Activated naive CD8-positive, alpha-beta T cell treated with anti-CD3 and anti-CD28 coated beads for 36 hours (primary cell): Measurements from ENCODE around the gene KDM4B. TPM values are rescaled to one million over a fixed set of nuclear protein-coding genes. Genes with fewer than 3 reads are reported as not detected.
"Not testable (repeated sequence)": the region's sequence is repeated elsewhere in the genome, so short reads cannot be mapped to it uniquely, and the experiment has no call there.

Source experiments
- DNase-seq: peaks from one replicate; pipeline ENCODE4 v3.0.0; 2021
- H3K27ac Mint-ChIP-seq: one replicate; pipeline ENCODE4 v1.8.0; 2022; ENCODE audit warnings: mild to moderate bottlenecking, moderate library complexity, mixed read lengths
- H3K27me3 Mint-ChIP-seq: one replicate; pipeline ENCODE4 v1.8.0; 2022; ENCODE audit warnings: mild to moderate bottlenecking, mixed read lengths
- H3K36me3 Mint-ChIP-seq: one replicate; pipeline ENCODE4 v1.8.0; 2021; ENCODE audit warnings: mild to moderate bottlenecking, mixed read lengths
- H3K4me1 Mint-ChIP-seq: one replicate; pipeline ENCODE4 v1.8.0; 2021; ENCODE audit warnings: mixed read lengths
- H3K4me3 Mint-ChIP-seq: one replicate; pipeline ENCODE4 v1.8.0; 2022; ENCODE audit warnings: mild to moderate bottlenecking, moderate library complexity, mixed read lengths
- H3K9me3 Mint-ChIP-seq: one replicate; pipeline ENCODE4 v1.8.0; 2022; ENCODE audit warnings: mixed read lengths
- total RNA-seq, 2 experiments: library from RNA; stranded (reverse); gene quantifications; one replicate each; pipeline ENCODE4 v1.2.3, GENCODE V29; 2021

KDM4B gene
- 10 to 100 TPM; 29.4 to 31.3 TPM for total RNA-seq

DNA sequence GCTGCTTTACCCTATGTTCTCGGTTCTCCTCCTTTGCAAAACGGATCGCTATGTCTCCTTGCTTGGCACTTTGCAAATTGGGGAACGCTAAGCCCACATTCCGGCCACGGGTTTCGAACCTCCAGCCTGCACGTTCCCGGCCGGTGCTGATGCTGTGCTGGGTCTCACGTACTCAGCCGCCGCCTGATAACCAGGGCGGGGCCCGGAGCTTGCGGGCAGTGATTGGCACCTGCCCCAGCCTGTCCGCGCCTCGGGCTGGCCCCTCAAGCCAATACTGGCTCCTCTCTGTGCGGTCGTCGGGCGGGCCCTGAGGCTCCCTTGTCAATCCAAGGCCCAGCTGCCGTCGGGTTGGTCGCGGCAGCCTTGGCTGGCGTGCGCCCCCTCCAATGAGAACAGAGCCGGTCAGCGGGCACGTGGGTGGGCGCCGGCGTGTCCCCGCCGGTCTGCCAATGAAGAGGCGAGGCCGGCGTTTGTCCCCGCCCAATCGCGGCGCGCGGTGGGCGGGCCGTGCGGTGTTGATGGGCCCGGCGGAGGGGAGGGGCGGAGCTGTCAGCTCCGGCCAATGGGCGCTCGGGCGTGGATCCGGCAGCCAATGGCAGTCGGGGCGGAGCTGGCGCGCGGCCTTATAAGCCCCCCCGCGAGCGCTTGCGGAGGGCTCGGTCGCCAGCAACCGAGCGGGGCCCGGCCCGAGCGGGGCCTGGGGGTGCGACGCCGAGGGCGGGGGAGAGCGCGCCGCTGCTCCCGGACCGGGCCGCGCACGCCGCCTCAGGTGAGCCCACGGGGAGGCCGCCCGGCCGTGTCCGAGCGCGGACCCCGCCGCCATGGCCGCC lies at the start of gene KDM4B:
TSS of gene KDM4B (plus strand) at position 652 of the 830 bp plus-strand sequence. CDS start 63,778 bp downstream, outside the sequence.
- H3K4me3 Mint-ChIP-seq: peak within 1 kb of the TSS; percentile 92
- no peaks in the 10 kb centered on the region for H3K9me3 Mint-ChIP-seq
- peaks cover 30% of the 10 kb centered on the region for H3K4me1 Mint-ChIP-seq
- H3K36me3 Mint-ChIP-seq: peaks cover 18% of the 10 kb centered on the region
- DNase-seq: peak; percentile 100
- H3K27ac Mint-ChIP-seq: peak within 1 kb of the TSS; percentile 85
- no peaks in the 10 kb centered on the region for H3K27me3 Mint-ChIP-seq

DNA sequence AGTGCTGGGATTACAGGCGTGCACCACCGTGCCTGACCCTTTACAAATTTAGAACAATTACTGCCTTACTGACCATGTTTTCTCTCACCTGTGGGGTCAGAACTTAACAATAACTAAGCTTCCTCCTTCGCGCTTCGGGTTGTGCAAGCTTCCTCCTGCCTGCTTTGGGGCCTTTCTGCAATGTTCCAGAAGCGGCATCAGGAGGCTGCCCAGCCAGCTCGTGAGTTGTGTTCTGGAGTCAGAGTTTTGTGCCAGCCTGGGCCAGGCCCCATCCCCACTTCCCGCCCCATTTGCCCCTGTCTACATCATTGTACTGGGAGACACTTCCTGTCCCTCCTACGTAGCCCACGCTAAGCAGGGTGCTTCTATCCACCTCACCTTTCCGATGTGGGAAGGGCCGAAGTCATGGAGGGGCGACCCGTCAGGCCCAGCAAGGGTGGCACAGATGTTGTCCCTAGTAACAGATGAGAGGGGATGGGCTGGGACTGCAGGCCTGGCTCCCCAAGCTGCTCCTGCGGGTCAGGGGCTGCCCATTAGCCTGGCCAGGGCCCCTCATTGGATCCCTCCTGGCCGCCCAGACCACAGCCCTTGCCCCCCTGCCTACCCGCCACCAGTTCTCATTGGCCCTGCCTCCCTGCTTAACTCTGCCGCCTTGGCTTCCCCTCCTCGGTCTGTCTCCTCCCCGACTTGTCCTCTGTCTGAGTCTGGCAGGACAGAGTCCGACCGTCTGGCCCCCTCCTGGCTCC lies 46.2 kb upstream of the KDM4B start:
- no peaks in the 10 kb centered on the region for H3K27me3 Mint-ChIP-seq
- H3K36me3 Mint-ChIP-seq: peaks cover 55% of the 10 kb centered on the region
- H3K4me1 Mint-ChIP-seq: peaks cover 8% of the 10 kb centered on the region
- no peak overlapping the region for H3K27ac Mint-ChIP-seq
- no peak overlapping the region for H3K4me3 Mint-ChIP-seq
- no peaks in the 10 kb centered on the region for H3K9me3 Mint-ChIP-seq
- no peak for DNase-seq

DNA sequence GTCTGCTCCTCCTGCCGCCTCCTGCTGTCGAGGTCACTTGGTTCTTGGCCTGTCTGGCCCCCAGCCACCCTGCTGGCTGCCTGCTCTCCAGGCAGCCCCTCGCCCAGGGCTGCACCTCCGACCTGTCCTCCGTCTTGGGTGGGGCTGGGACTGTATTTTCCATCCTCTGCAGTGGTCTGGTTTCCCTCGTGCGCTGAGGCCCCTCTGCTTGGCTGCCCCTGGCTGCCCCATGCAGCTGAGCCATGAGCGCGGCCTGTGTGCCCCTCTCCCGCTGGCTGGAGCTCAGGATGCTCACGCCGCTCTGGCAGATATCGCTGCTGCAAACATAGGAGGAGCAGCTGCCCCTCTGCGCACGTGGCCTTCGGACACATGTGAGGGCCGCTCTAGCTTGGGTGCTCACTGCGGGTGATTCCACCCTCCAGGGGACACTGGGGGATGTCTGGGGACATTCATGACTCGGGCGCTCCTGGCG lies 45.6 kb upstream of the KDM4B start:
- H3K9me3 Mint-ChIP-seq: no peaks in the 10 kb centered on the region
- no peaks in the 10 kb centered on the region for H3K27me3 Mint-ChIP-seq
- no peak overlapping the region for H3K4me3 Mint-ChIP-seq
- H3K36me3 Mint-ChIP-seq: peaks cover 51% of the 10 kb centered on the region
- peaks cover 8% of the 10 kb centered on the region for H3K4me1 Mint-ChIP-seq
- no peak for DNase-seq
- H3K27ac Mint-ChIP-seq: no peak overlapping the region

DNA sequence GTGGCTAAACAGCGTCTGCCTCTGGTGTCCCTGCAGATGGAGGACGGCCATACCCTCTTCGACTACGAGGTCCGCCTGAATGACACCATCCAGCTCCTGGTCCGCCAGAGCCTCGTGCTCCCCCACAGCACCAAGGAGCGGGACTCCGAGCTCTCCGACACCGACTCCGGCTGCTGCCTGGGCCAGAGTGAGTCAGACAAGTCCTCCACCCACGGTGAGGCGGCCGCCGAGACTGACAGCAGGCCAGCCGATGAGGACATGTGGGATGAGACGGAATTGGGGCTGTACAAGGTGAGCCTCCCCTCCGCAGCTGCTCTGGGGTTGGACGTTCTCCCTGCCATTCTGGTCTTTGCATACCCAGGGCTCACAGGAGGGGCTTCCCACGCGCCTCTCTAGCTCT lies 39.7 kb upstream of the KDM4B start:
- H3K4me1 Mint-ChIP-seq: peaks cover 6% of the 10 kb centered on the region
- H3K27me3 Mint-ChIP-seq: no peaks in the 10 kb centered on the region
- no peaks in the 10 kb centered on the region for H3K9me3 Mint-ChIP-seq
- DNase-seq: no peak
- peaks cover 47% of the 10 kb centered on the region for H3K36me3 Mint-ChIP-seq
- H3K4me3 Mint-ChIP-seq: no peak overlapping the region
- H3K27ac Mint-ChIP-seq: no peak overlapping the region

DNA sequence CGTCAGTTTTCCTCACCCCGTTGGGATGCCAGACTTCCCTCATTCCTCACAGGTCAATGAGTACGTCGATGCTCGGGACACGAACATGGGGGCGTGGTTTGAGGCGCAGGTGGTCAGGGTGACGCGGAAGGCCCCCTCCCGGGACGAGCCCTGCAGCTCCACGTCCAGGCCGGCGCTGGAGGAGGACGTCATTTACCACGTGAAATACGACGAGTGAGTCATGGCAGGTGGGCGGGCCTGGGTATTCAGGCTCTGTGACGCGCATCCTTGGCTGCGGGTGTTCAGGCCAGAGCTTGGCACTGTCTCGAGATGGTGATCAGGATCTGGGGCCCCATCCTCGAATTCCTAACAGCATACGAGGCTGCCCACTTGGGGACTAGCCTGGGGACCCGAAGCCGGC lies 38.2 kb upstream of the KDM4B start:
- DNase-seq: no peak
- H3K27me3 Mint-ChIP-seq: no peaks in the 10 kb centered on the region
- H3K4me1 Mint-ChIP-seq: peaks cover 3% of the 10 kb centered on the region
- H3K4me3 Mint-ChIP-seq: no peak overlapping the region
- H3K36me3 Mint-ChIP-seq: peaks cover 55% of the 10 kb centered on the region
- H3K27ac Mint-ChIP-seq: peak overlapping the region; percentile 12
- H3K9me3 Mint-ChIP-seq: no peaks in the 10 kb centered on the region

DNA sequence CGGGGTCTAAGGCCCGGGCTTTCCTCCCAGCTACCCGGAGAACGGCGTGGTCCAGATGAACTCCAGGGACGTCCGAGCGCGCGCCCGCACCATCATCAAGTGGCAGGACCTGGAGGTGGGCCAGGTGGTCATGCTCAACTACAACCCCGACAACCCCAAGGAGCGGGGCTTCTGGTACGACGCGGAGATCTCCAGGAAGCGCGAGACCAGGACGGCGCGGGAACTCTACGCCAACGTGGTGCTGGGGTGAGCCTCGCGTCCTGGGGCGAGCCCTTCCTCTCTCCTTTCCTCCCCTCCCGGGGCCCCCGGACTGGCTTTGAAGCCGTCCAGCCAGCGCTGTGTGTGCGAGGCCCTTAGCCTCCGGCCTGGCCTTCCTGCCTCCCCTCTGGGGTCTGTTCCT lies 36.2 kb upstream of the KDM4B start:
- no peaks in the 10 kb centered on the region for H3K9me3 Mint-ChIP-seq
- H3K27ac Mint-ChIP-seq: no peak overlapping the region
- peaks cover 64% of the 10 kb centered on the region for H3K36me3 Mint-ChIP-seq
- no peak for DNase-seq
- peaks cover 1% of the 10 kb centered on the region for H3K4me1 Mint-ChIP-seq
- H3K4me3 Mint-ChIP-seq: peak overlapping the region; percentile 10
- H3K27me3 Mint-ChIP-seq: no peaks in the 10 kb centered on the region

DNA sequence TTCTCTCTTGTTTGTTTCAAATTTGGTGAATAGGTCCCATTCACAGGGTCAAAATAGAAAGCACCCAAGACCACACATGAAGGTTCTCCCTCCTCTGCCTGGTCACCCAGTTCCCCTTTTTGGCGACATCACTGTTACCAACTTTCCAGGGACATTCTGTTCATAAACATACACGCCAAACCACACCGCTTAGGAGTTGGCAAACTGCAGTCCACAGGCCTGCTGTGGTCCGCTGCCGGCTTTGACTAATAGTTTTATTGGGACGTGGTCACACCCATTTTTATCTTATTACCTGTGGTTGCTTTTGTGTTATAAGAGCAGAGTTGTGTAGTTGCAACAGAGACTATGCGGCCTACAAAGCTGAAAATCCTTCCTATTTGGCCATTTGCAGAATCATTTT lies 35.4 kb upstream of the KDM4B start:
- DNase-seq: no peak
- H3K9me3 Mint-ChIP-seq: no peaks in the 10 kb centered on the region
- no peaks in the 10 kb centered on the region for H3K27me3 Mint-ChIP-seq
- no peak overlapping the region for H3K4me3 Mint-ChIP-seq
- no peak overlapping the region for H3K27ac Mint-ChIP-seq
- peaks cover 69% of the 10 kb centered on the region for H3K36me3 Mint-ChIP-seq
- peaks cover 5% of the 10 kb centered on the region for H3K4me1 Mint-ChIP-seq

DNA sequence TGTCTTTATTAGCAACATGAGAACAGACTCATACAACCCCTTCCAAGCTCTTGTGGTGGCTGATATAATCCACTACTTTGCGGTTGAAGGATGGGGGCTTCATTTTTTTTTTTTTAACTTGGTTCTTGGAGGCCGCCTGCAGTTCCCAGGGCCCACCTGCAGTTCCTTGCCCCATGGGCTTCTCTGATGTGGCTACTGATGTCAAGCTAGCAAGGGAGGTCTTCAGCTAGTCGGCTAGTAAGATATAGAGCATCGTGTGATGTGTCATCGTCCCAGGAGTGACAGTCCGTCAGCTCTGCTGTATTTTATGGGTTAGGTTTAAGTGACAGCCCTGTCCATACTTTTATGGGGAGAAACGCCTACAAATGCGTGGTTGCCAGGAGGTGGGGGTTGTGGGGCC lies 33.5 kb upstream of the KDM4B start:
- H3K27me3 Mint-ChIP-seq: no peaks in the 10 kb centered on the region
- H3K4me1 Mint-ChIP-seq: peaks cover 5% of the 10 kb centered on the region
- H3K4me3 Mint-ChIP-seq: no peak overlapping the region
- no peak for DNase-seq
- no peak overlapping the region for H3K27ac Mint-ChIP-seq
- no peaks in the 10 kb centered on the region for H3K9me3 Mint-ChIP-seq
- H3K36me3 Mint-ChIP-seq: peaks cover 66% of the 10 kb centered on the region

DNA sequence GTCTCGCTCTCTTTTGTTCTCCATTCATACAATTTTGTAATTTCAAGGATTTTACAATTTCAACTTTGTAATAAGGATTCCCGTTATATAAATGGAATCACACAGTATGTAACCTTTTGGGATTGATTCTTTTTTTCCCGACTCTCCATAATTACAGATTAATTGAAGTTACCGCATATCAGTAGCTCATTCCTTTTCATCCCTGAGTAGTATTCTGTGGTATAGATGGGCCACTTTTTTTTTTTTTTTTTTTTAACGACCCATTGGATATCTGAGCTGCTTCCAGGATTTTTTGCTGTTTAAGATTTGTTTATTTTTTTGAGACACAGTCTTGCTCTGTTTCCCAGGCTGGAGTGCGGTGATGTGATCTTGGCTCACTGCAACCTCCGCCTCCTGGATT lies 31.9 kb upstream of the KDM4B start:
- no peak overlapping the region for H3K27ac Mint-ChIP-seq
- H3K9me3 Mint-ChIP-seq: no peaks in the 10 kb centered on the region
- peaks cover 67% of the 10 kb centered on the region for H3K36me3 Mint-ChIP-seq
- H3K4me1 Mint-ChIP-seq: peaks cover 5% of the 10 kb centered on the region
- no peak overlapping the region for H3K4me3 Mint-ChIP-seq
- no peaks in the 10 kb centered on the region for H3K27me3 Mint-ChIP-seq
- DNase-seq: no peak

DNA sequence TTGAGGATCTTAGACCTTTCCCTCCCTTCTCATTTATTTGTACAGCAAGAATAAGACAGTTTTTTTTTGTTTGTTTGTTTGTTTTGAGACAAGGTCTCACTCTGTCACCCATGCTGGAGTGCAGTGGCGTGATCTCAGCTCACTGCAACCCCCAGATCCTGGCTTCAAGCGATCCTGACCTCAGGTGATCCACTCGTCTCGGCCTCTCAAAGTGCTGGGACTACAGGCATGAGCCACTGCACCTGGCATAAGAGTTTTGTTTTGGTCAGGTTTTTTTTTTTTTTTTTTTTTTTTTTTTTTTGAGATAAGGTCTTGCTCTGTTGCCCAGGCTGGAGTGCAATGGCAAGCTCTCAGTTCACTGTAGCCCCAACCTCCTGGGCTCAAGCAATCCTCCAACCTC lies 30.5 kb upstream of the KDM4B start:
- H3K9me3 Mint-ChIP-seq, H3K27me3 Mint-ChIP-seq, H3K27ac Mint-ChIP-seq, H3K4me3 Mint-ChIP-seq, DNase-seq, H3K4me1 Mint-ChIP-seq: not testable (repeated sequence)
- H3K36me3 Mint-ChIP-seq: peaks cover 66% of the 10 kb centered on the region

DNA sequence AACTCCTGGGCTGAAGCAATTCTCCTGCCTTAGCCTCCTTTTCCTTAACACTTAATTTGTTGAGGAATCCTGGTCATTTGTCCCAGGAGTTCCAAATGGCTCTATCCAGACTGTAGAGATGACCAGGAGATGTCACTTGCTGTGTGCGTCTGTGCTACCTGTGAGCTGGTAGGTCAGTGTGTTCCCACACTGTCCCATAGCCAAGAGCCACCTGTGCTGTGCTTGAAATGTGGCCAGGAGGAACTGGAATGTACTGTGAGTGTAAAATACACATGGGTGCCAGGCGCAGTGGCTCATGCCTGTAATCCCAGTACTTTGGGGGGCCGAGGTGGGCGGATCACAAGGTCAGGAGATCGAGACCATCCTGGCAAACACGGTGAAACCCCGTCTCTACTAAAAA lies 29.4 kb upstream of the KDM4B start:
- H3K4me1 Mint-ChIP-seq: peaks cover 5% of the 10 kb centered on the region
- H3K9me3 Mint-ChIP-seq: no peaks in the 10 kb centered on the region
- H3K4me3 Mint-ChIP-seq: no peak overlapping the region
- no peak for DNase-seq
- peaks cover 68% of the 10 kb centered on the region for H3K36me3 Mint-ChIP-seq
- no peak overlapping the region for H3K27ac Mint-ChIP-seq
- no peaks in the 10 kb centered on the region for H3K27me3 Mint-ChIP-seq

DNA sequence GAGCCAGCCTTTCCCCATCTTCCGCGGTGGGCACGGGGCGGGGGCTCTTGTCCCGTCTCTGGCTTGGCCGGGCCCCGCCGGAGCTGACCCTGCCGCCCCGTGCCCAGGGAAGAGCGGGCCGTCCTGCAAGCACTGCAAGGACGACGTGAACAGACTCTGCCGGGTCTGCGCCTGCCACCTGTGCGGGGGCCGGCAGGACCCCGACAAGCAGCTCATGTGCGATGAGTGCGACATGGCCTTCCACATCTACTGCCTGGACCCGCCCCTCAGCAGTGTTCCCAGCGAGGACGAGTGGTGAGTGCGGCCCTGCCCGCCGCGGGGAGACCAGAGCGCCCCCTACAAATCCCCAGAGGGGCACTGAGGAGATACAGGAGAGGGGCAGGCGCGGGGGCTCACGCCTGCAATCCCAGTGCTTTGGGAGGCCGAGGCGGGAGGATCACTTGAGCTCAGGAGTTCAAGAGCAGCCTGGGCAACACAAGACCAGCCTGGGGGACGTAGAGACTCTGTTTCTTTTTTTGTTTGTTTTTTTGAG lies 27.2 kb upstream of the KDM4B start:
- peaks cover 63% of the 10 kb centered on the region for H3K36me3 Mint-ChIP-seq
- H3K9me3 Mint-ChIP-seq: not testable (repeated sequence)

DNA sequence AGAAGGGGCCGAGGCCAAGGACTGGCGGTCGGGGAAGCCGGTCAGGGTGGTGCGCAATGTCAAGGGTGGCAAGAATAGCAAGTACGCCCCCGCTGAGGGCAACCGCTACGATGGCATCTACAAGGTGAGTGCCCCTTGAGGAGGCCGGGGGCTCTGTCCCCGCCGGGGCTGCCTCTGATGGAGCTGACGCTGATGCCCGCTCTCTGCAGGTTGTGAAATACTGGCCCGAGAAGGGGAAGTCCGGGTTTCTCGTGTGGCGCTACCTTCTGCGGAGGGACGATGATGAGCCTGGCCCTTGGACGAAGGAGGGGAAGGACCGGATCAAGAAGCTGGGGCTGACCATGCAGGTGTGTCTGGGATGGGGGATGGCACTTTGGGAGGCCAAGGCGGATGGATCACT lies 18.3 kb upstream of the KDM4B start:
- H3K27ac Mint-ChIP-seq, H3K27me3 Mint-ChIP-seq, H3K4me1 Mint-ChIP-seq, DNase-seq, H3K4me3 Mint-ChIP-seq, H3K9me3 Mint-ChIP-seq: not testable (repeated sequence)
- H3K36me3 Mint-ChIP-seq: peaks cover 64% of the 10 kb centered on the region

More for the DNA sequence above, 27.2 kb upstream of the KDM4B start:
- not testable (repeated sequence) for H3K27ac Mint-ChIP-seq, H3K4me1 Mint-ChIP-seq, H3K4me3 Mint-ChIP-seq, DNase-seq, H3K27me3 Mint-ChIP-seq

DNA sequence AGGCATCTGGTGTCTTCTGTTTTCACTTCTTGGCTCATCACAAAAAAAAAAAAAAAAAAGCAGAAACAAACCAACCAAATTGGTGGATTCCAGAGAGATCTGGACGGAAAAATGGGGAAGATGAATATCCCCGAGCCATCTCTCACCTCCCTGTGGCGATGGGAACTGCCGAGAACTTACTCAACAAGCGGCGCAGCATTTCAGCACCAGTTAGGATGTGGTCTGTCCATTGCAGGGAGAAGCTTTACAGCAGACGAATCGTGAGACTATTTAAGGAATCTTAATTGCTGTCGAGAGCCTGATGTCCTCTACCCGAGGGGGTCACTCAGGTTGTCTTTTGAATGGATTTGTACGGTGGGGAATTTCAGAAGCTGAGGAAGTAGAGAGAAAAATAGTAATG lies 17.3 kb upstream of the KDM4B start:
- Mint-ChIP-seq H3K4me1 (no peaks in the 10 kb centered on the region), H3K9me3 (no peaks in the 10 kb centered on the region), H3K4me3 (no peak overlapping the region), H3K27me3 (no peaks in the 10 kb centered on the region), H3K27ac (no peak overlapping the region), H3K36me3 (peaks cover 63% of the 10 kb centered on the region)
- DNase-seq: no peak

DNA sequence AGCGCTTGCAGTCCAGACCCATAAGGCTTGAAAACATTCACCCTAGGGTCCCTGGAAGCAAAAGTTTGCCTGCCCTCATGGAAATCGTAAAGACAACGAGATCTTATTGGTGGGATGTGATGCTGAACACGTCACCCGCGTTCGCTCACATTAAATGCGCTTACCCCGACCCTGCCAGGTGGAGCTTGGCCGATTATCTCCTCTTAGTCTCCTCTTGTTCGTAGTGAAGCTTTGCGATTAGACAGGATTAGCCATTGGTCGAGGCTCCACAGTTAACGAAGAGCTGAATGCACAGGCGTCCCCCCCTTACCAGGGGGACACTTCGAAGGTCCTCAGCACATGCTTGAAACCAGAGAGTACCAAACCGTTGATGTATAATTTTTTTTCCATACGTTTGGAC lies 16.0 kb upstream of the KDM4B start:
- Mint-ChIP-seq H3K27ac (no peak overlapping the region), H3K9me3 (no peaks in the 10 kb centered on the region), H3K36me3 (peaks cover 62% of the 10 kb centered on the region), H3K4me1 (no peaks in the 10 kb centered on the region), H3K27me3 (no peaks in the 10 kb centered on the region), H3K4me3 (no peak overlapping the region)
- no peak for DNase-seq
